ENCODE results near the gene KCNJ16.

The KCNJ16 gene

DNA sequence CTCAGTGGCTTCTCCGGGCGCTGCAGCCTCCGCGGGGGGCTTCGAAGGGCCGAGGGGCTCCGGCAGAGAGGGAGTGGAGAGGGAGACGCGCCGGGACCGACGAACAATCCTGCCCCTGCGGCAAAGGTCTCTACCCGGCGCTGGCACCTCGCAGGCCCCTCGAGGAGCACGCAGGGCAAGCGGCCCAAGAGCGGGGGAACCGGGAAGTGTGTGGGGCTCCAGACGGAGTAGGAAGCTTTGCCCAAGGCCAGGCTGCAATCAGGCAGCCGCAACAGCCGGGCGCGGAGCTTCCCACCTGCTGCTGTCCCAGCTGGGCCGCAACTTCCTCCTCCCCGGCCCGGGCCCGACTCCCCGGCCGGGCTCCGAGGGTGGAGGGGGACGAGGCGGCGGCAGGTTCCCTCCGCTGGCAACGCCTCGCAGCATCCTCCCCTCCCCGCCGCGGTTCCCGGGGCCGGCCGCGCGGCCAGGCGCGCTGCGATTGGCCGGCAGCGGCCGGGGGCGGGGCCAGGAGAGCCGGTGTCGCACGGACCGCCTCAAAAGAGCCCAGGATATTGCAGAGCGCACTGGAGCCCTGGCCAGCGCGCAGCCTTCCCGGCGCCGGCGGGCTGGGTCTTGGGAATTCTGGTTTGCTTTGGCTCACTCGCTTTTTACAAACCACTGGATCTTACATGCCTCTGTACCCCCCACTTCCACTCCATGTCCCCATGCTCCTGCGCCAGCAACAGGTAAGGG, 94.1 kb downstream of the KCNJ16 start, which contains the start of gene KCNJ2:
TSS of gene KCNJ2 (plus strand) at position 556 of the 732 bp plus-strand sequence. CDS start 5,508 bp downstream, outside the sequence.
- no peak for DNase-seq (ENCODE audit: low read depth in 1 of 2, low spot score in 1 of 2)

- DNase-seq (ENCODE audit: low read depth in 1 of 2, low spot score in 1 of 2): no peak
Measured at GRCh38 chr17:70169709-70170597, 94.9 kb downstream of the KCNJ16 start.

DNA sequence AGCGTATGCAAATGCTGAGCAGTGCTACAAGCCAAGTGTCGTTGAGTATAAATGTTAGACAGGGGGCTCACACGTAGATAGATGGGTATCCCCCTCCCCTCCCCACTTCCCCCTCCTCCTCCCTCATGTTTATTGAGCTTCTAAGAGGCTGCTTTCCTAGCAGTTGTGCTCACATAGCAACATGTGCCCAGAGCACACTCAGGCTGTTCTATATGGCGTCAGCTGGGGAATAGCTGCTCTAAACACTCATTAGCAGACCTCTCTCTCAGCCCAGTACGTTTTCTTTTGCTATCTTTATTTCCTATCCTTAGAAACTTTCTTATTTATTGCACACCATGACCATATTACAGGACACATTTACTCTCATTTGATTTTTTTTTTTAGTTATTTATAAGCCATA, 96.1 kb downstream of the KCNJ16 start:
- DNase-seq (ENCODE audit: low read depth in 1 of 2, low spot score in 1 of 2): no peak

DNA sequence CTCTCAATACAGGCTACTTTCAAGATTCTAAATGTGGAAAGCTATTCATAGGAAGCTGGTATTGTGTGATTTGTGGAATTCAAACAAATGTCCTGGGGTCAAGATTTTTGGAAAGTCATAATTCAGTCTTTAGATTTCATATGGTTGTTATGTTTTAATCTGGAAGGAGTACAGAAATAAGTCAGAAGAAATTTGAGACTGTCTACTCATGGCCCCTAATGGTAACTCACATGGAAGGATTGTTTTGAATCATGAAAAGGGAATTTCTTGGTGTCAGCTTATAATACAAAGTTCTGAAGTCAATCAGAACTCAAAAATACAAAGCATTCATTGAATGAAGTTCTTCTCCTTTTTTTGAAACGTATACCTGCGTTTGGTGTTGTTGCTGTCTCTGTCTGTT, 97.4 kb downstream of the KCNJ16 start:
- DNase-seq (ENCODE audit: low read depth in 1 of 2, low spot score in 1 of 2): no peak

DNA sequence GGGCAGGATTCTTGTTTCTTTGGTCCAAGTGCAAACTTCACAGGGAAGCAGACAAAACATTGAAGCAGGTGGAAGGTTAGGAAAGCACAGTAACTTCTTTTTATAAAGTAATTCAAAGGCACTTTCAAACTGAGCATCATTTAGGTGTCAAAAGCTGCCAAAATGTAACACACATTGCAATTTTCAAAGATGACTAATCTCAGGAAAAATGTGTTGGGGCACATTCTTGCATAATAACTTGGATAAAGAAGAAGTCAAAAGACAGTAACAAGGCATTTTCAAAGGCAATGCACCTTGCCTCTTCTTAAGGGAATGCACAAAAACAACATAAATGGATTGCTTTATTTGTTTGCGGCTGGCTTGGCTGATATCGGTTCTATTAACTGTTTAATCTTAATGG, 97.9 kb downstream of the KCNJ16 start:
- no peak for DNase-seq (ENCODE audit: low read depth in 1 of 2, low spot score in 1 of 2)

DNA sequence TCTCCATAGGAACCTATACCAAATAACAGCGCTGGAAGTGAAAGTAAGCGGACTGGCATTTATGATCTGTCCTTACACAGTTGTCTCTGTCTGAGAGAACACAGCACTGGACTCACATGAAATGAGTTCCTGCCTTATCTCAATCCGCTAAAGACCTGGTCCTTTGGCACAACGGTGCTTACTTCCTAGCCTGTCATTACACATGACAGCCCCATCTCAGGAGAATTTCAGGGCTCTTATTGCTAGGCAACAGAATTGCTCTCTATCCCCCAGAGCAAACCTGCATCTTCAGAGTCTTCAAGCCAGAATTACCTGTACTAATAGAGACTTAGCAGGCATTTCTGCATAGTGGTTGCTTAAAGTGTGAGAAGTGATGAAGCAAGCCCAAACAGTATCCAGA, 98.7 kb downstream of the KCNJ16 start:
- DNase-seq (ENCODE audit: low read depth in 1 of 2, low spot score in 1 of 2): no peak

- DNase-seq (ENCODE audit: low read depth in 1 of 2, low spot score in 1 of 2): no peak
Measured at GRCh38 chr17:70181376-70181775, 106.4 kb downstream of the KCNJ16 start.

DNA sequence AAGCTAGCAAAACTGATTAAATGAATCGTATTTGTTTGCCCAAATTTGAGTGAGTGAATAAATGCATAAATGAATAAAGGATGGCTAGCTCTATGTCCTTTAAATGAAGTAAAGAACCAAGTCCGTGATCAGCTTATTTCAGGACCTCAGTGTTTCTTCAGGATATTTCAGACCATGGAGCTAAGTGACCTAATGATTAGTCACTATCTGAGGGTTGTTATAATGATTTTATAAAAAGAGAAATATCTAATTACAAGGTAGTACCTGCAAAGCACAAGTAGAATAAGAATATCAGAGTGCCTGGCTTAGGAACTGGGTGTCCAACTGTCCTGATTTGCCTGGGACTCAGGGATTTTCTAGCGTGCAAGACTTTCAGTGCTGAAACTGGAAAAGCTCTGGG, 106.8 kb downstream of the KCNJ16 start:
- DNase-seq (ENCODE audit: low read depth in 1 of 2, low spot score in 1 of 2): no peak

DNA sequence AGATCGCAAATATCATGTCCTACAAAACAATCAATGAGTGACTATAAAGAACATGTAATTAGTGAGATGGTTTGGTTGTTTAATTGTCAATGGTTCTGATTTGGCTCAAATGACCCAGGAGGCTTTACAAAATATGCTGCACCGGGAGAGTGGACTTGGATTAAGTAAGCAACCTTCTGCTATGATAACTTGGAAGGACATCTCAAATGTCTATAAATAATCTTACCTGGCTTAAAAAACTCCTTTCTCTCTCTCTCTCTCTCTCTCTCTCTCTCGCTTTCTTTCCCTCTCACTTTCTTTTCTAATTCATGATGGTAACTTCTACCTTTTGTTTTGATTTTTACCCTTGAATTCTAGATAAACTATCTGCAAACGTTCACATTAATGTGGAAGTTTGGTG, 108.5 kb downstream of the KCNJ16 start:
- no peak for DNase-seq (ENCODE audit: low read depth in 1 of 2, low spot score in 1 of 2)

DNA sequence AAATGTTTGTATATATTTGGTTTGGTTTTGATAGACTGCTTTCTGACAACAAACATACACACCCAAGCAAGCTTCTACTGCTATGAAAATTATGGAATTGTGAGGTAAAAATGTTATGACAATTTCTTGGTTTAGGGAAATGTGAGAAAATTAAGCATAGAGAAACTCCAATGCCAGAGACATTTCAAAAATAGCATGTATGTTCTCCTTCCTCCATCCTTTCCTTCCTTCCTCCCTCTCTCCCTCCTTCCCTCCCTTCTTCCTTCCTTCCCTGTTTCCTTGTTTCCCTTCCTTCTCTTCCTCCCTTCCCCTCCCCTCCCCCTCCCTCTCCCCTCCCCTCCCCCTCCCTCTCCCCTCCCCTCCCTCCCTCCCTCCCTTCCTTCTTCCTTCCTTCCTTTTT, 109.2 kb downstream of the KCNJ16 start:
- DNase-seq (ENCODE audit: low read depth in 1 of 2, low spot score in 1 of 2): no peak

GRCh38 chr17:70184770-70185169, 109.7 kb downstream of the KCNJ16 start:
- no peak for DNase-seq (ENCODE audit: low read depth in 1 of 2, low spot score in 1 of 2)
